GM12891 (cell line): ENCODE measurements around the gene TRPV4.

Experiments
- PAX5 ChIP-seq: IDR thresholded peaks from 2 replicates; pipeline ENCODE4 v1.6.1; 2011; ENCODE audit warnings: low read length, moderate library complexity, mild to moderate bottlenecking; ENCODE audit not compliant: insufficient read depth, severe bottlenecking
- POLR2A ChIP-seq: IDR thresholded peaks from 2 replicates; pipeline ENCODE4 v1.6.1; 2011; ENCODE audit warnings: low read depth, low read length, control low read depth
- POLR2AphosphoS5 ChIP-seq: IDR thresholded peaks from 2 replicates; pipeline ENCODE4 v1.6.1; 2011; ENCODE audit warnings: low read depth, low read length, control low read depth
- TAF1 ChIP-seq: IDR thresholded peaks from 2 replicates; pipeline ENCODE4 v1.6.1; 2011; ENCODE audit warnings: low read depth, low read length, control low read depth

DNA sequence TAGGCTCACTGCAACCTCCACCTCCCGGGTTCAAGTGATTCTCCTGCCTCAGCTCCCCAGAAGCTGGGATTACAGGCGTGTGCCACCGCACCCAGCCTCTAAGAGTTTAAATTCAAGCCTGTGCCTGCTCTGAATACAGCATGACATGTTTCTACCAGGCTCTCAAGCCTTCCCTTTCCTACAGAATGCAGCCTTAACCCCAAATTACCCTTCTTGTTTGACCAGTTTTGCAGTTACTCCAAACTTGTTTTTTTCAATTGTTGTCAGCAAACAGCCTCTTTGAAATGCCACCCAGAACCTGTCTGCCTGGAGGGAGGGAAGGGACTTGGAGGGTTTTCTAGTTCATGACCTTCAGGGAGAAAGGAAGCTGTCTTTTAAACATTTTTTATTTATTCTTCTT lies 31.7 kb upstream of the TRPV4 start:
- no peak for TF ChIP-seq POLR2A
- no peak for TF ChIP-seq PAX5
- no peak for TF ChIP-seq TAF1
- TF ChIP-seq POLR2AphosphoS5: no peak
